Measurements from ENCODE around the gene LCN15. TPM values are rescaled to one million over a fixed set of nuclear protein-coding genes. Genes with fewer than 3 reads are reported as not detected.

The LCN15 gene
- total RNA-seq, 4 donors from 2014 or later = 1.5 to 9.3 TPM; not detected in 2

GRCh38 chr9:136754059-136754572 lies 10.2 kb downstream of the LCN15 start:
- H3K4me1 ChIP-seq = peaks cover 0 to 22% (median 2%) of the 10 kb centered on the region in 4 donors
- no peak overlapping the region for H3K4me3 ChIP-seq
- TF ChIP-seq CTCF (IDR thresholded peaks at IDR 0.05) = no peak
- TF ChIP-seq POLR2A (IDR thresholded peaks at IDR 0.05) = no peak
- H3K27ac ChIP-seq = peak overlapping the region in 1 of 4 donors; percentile 17
- DNase-seq = peak in 1 of 3 donors; percentile 56
- no peaks in the 10 kb centered on the region for H3K36me3 ChIP-seq
- no peaks in the 10 kb centered on the region for H3K27me3 ChIP-seq
- H3K9me3 ChIP-seq = peaks cover 0 to 17% (median 5%) of the 10 kb centered on the region in 4 donors

- DNase-seq = no peak
- Histone ChIP-seq H3K9me3 (peaks cover 0 to 17% (median 5%) of the 10 kb centered on the region in 4 donors), H3K27ac (peak overlapping the region in 1 of 4 donors; percentile 17), H3K4me3 (no peak overlapping the region), H3K4me1 (peaks cover 0 to 25% (median 3%) of the 10 kb centered on the region in 4 donors), H3K36me3 (no peaks in the 10 kb centered on the region), H3K27me3 (no peaks in the 10 kb centered on the region)
- no peak for TF ChIP-seq CTCF (IDR thresholded peaks at IDR 0.05)
- TF ChIP-seq POLR2A (IDR thresholded peaks at IDR 0.05) = no peak
Measured at GRCh38 chr9:136753371-136754058, 10.8 kb downstream of the LCN15 start.

GRCh38 chr9:136751814-136752213 lies 12.5 kb downstream of the LCN15 start:
- H3K27me3 ChIP-seq = no peaks in the 10 kb centered on the region
- TF ChIP-seq CTCF (IDR thresholded peaks at IDR 0.05) (no peak), POLR2A (IDR thresholded peaks at IDR 0.05) (no peak)
- no peak overlapping the region for H3K4me3 ChIP-seq
- H3K4me1 ChIP-seq = peaks cover 0 to 19% (median 3%) of the 10 kb centered on the region in 4 donors
- peaks cover 0 to 17% (median 5%) of the 10 kb centered on the region in 4 donors for H3K9me3 ChIP-seq
- no peak for DNase-seq
- H3K36me3 ChIP-seq = no peaks in the 10 kb centered on the region
- H3K27ac ChIP-seq = no peak overlapping the region

GRCh38 chr9:136751244-136751643 lies 13.1 kb downstream of the LCN15 start:
- Histone ChIP-seq H3K27me3 (no peaks in the 10 kb centered on the region), H3K4me1 (peaks cover 0 to 19% (median 3%) of the 10 kb centered on the region in 4 donors), H3K27ac (no peak overlapping the region), H3K9me3 (peaks cover 0 to 17% (median 5%) of the 10 kb centered on the region in 4 donors), H3K4me3 (no peak overlapping the region), H3K36me3 (no peaks in the 10 kb centered on the region)
- TF ChIP-seq POLR2A (IDR thresholded peaks at IDR 0.05) (no peak), CTCF (IDR thresholded peaks at IDR 0.05) (no peak)
- DNase-seq = no peak

GRCh38 chr9:136750526-136750925 lies 13.8 kb downstream of the LCN15 start:
- TF ChIP-seq CTCF (IDR thresholded peaks at IDR 0.05) = no peak
- no peak for TF ChIP-seq POLR2A (IDR thresholded peaks at IDR 0.05)
- Histone ChIP-seq H3K27ac (no peak overlapping the region), H3K27me3 (no peaks in the 10 kb centered on the region), H3K9me3 (peaks cover 0 to 15% (median 5%) of the 10 kb centered on the region in 4 donors), H3K4me3 (no peak overlapping the region), H3K36me3 (no peaks in the 10 kb centered on the region), H3K4me1 (peaks cover 0 to 19% (median 3%) of the 10 kb centered on the region in 4 donors)
- no peak for DNase-seq

All from Peyer's patch (tissue), 4 donors.